ELF-1 (cell line): ENCODE measurements around the gene CSF2.
A peak's percentile ranks its signal among the peaks of the same experiment; 100 is the strongest.
"Not testable (repeated sequence)": the region's sequence is repeated elsewhere in the genome, so short reads cannot be mapped to it uniquely, and the experiment has no call there.

Experiments
- DNase-seq: peaks from one replicate; pipeline ENCODE4 v3.0.0-alpha.2; 2016; ENCODE audit warnings: low read depth, low spot score

The CSF2 gene

DNA sequence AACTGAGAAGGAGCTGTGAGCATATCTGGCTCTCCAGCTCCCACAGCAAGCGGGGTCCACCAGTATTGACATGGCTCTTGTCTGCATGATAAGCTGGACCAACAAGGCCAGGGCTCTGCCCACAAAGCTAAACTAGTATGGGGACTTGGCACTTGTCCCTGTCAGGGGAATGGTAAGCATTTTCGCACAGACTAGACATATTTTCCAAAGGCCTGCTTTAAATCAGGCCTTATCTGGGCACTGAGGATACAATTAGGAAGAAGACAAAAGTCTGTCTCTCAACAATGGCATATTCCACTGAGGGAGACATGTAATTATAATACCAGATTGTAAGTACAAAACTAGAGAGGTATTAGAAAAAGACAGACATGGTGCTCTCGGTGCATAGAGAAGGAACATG lies 32.1 kb downstream of the CSF2 start:
- DNase-seq: no peak

GRCh38 chr5:132108495-132108894 lies 34.9 kb downstream of the CSF2 start:
- not testable (repeated sequence) for DNase-seq

DNA sequence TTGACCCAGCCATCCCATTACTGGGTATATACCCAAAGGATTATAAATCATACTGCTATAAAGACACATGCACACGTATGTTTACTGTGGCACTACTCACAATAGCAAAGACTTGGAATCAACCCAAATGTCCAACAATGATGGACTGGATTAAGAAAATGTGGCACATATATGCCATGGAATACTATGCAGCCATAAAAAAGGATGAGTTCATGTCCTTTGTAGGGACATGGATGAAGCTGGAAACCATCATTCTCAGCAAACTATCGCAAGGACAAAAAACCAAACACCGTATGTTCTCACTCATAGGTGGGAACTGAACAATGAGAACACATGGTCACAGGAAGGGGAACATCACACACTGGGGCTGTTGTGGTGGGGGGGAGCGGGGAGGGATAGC lies 35.4 kb downstream of the CSF2 start:
- DNase-seq: not testable (repeated sequence)

- no peak for DNase-seq
Measured at GRCh38 chr5:132109494-132110053, 36.0 kb downstream of the CSF2 start.

DNA sequence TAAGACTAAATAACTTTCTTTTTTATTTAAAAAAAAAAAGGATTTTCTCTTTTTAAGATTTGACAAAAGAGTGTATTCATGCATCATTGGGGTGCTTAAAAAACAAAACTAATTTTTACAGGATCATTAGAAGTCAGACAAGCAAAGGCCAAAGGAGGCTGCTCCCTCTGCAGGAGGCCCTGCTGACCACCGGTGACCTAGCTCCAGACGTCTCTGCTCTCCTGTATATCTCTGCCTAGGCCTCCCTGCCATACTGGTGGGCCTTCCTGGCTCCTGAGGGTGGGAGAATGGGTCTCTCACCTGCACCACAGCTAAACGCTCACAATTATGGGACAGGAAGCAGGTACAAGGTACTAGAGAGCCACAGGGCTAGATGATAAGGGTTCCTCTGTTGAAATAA lies 36.6 kb downstream of the CSF2 start:
- DNase-seq: no peak

DNA sequence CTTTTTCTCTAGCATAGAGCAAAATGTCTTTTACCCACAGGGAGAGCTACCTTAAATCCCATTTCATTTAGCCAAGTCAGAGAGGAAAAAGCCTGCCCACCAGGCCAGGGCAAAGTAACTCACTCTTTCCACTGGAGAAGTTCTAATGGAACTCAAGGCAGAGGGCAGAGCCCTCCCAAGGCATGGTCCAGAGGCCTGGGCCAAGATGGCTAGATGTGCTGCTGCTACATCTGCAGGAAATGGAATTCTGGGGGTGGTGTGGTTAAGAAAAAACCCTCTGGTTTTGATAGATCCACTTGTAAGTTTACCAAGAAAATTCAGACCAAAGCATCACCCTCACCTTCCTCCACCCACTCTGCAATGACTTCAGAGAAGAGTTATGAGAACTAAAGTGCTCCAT lies 37.3 kb downstream of the CSF2 start:
- no peak for DNase-seq

DNA sequence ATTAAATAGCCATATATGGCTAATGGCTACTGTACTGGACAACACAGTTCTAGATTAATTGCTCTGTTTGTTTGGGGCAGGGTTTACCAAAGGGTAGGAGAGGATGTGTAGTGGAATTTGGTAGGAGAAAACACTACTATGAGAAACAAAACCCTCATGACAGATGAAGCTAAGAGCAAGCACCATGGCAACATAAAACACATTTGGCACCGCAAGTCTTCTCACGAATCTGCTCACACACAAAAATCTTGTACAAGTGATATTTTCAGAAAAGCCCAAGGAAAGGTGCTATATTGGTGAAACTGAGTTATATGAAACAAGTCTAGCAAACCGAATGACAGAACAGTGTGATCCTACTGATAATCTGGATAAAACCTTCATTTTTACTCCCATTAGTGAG lies 38.5 kb downstream of the CSF2 start:
- DNase-seq: no peak

DNA sequence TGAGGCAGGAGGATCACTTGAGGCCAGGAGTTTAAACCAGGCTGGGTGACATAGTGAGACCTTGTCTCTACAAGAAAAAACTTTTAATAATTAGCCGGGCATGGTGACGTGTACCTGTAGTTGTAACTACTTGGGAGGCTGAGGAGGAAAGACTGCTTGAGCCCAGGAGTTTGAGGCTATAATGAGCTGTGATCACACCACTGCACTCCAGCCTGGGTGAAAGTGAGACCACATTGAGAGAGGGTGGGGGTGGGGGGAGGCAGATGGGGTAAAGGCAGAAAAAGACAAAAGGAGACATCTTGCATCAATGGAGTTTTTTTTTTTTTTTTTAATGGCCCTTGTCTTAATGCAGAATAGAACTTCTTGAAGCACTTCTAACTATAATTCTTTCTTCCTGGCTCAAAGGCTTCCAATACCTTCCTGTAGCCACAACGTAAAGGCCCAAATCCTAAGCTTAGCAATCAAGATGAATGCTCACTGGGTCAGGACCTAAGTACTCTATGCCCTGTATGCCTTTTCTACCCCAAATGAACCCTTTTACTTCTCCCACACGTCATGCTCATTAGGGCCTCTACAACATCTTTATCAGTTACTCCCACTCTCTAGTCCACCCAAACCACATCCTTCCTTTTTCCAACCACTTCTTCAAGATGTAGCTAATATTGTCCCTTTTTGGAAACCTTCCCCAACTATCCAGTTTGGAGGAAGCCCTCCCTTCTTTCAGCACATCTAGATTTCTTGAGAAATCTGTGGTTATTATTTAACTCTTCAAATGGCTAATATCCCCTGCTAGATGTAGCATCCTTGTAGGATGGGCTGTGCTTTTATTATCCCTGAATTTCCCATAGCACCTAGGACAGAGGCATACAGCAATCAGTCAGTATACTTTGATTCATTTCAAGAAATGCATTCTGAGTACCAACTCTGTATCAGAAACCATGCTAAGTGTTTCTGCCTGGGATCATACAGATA lies 40.8 kb downstream of the CSF2 start:
- no peak for DNase-seq

DNA sequence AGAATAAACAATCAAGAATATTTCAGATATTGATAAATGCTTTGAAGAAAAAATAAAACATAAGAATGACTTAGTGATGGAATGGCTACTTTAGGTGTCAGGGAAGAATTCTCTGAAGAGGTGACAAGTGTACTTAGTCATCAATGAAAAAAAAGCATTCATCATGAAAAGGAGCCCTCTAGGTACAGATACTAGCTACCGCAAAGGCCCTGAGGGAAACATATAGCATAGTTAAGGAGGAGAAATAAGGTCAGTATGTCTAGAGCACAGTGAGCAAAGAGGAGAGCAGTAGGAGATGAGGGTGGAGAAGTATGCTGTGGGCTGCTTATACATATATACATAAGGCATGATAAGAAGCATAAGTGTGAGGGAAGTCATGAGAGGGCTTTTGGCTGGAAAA lies 41.8 kb downstream of the CSF2 start:
- DNase-seq: no peak

DNA sequence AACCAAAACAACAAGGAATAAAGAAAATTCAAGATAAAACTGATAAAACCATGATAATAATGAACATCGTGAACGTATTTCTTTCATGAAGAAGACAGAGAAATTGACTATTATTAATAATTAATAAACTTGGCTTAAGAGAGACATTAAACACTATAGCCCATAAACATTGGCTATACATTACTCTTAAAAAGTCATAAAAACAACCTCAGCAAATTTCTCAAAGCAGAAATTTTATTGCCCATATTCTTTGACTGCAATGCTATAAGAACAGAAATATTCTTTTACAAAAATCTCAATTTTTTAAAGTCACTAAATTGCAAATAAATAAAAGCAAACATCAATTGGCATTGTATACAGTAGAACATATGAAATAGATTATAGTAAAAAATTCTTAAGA lies 42.5 kb downstream of the CSF2 start:
- DNase-seq: no peak

- DNase-seq: peak; percentile 80
Measured at GRCh38 chr5:132116909-132117489, 43.4 kb downstream of the CSF2 start.

DNA sequence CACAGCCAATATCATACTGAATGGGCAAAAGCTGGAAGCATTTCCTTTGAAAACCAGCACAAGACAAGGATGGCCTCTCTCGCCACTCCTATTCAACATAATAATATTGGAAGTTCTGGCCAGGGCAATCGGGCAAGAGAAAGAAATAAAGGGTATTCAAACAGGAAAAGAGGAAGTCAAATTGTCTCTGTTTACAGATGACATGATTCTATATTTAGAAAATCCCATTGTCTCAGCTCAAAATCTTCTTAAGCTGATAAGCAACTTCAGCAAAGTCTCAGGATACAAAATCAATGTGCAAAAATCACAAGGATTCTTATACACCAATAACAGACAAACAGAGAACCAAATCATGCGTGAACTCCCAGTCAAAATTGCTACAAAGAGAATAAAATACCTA lies 47.1 kb downstream of the CSF2 start:
- DNase-seq: not testable (repeated sequence)

DNA sequence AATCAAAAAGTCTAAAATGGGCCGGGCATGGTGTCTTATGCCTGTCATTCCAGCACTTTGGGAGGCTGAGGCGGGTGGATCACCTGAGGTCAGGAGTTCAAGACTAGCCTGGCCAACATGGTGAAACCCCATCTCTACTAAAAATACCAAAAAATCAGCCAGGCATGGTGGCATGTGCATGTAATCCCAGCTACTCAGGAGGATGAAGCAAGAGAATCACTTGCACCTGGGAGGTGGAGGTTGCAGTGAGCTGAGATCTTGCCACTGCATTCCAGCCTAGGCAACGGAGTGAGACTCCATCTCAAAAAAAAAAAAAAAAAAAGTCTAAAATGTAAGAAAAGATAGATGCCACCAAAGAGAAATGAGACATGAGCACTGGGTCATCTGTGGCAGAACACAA lies 49.4 kb downstream of the CSF2 start:
- DNase-seq: not testable (repeated sequence)

DNA sequence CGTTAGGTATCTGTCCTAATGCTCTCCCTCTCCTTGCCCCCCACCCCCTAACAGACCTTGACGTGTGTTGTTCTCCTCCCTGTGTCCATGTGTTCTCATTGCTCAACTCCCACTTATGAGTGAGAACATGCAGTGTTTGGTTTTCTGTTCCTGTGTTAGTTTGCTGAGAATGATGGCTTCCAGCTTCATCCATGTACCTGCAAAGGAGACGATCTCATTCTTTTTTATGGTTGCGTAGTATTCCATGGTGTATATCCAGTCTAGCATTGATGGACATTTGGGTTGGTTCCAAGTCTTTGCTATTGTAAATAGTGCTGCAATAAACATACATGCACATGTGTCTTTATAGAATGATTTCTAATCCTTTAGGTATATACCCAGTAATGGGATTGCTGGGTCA lies 50.0 kb downstream of the CSF2 start:
- DNase-seq: not testable (repeated sequence)
